ENCODE data around the gene TUT1. TPM values are rescaled to one million over a fixed set of nuclear protein-coding genes. Genes with fewer than 3 reads are reported as not detected.

TUT1 gene
- total RNA-seq, 1 donor: 4.3 TPM

DNA sequence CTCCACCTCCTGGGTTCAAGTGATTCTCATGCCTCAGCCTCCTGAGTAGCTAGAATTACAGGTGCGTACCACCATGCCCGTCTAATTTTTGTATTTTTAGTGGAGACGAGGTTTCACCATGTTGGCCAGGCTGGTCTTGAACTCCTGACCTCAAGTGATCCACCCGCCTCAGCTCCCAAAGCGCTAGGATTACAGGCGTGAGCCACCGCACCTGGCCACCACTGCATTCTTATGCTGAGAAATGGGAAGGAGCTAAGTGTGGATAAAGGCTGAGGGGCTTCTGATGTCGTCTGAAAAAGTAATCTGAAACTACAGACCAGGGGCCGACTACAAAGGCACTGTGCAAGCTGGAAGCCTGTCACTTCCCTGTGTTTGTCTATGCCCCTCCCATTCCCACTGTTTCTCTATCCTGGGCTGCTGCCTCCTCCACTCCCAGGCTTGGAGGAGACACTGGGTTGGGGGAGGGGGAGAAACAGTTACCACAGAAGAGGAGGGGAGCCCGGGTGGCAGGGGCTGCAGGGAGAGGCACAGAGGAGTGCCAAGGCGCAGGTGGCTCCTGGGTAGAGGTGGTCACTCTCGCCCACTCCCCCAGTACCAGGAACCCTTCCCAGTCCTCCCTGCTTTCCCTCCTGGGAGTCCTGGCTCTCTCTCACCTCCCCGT lies 13.3 kb upstream of the TUT1 start:
- TF ChIP-seq CTCF (IDR thresholded peaks at IDR 0.05; ENCODE audit: insufficient read depth, low read depth, low read length): no peak
- no peak overlapping the region for H3K4me3 ChIP-seq (ENCODE audit: low read depth, low read length)
- no peak for DNase-seq (ENCODE audit: low read depth)

DNA sequence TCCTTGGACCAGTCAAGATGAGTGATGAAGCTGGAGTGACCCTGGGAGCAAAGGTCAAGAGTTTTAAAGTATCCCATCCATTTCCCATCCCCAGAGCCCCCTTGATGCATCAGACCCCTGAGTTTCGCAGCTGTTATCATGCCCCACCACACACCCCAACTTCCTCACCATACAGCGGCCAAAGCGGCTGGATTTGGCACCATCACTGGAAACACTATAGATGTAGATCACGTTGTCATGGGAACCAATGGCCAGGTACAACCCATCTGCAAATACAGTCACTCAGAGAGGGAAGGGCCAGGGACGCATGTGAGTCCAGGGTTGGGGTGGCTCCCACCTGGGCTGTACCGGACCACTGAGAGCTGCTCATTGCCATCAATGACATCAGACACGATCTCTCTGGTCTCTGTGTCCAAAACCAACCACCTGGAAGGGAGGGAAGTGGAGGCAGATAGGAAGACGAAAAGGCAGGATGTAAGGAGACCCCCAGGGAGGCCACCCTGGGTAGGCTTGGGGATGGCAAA lies 12.5 kb upstream of the TUT1 start:
- no peak overlapping the region for H3K4me3 ChIP-seq (ENCODE audit: low read depth, low read length)
- TF ChIP-seq CTCF (IDR thresholded peaks at IDR 0.05; ENCODE audit: insufficient read depth, low read depth, low read length): no peak
- DNase-seq (ENCODE audit: low read depth): no peak

DNA sequence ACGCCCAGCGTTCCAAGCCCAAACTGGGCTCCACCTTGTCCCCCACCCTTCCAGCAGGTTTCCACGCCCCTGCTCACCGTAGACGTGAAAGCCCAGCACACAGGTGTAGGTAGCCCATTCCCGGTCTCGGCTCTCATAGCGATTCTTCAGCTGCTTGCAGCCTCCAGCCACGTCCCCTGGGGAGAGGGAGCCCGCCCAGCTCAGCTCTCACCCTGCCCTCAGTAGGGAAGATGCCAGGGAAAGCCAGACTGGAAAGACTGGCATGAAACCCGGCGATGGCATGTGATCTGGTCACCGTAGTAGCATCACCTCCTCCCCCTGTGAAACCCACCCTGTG lies 11.7 kb upstream of the TUT1 start:
- TF ChIP-seq CTCF (IDR thresholded peaks at IDR 0.05; ENCODE audit: insufficient read depth, low read depth, low read length): no peak
- H3K4me3 ChIP-seq (ENCODE audit: low read depth, low read length): peak overlapping the region; percentile 92
- no peak for DNase-seq (ENCODE audit: low read depth)

- TF ChIP-seq CTCF (IDR thresholded peaks at IDR 0.05; ENCODE audit: insufficient read depth, low read depth, low read length): no peak
- H3K4me3 ChIP-seq (ENCODE audit: low read depth, low read length): peak overlapping the region; percentile 92
- DNase-seq (ENCODE audit: low read depth): peak; percentile 69
Measured at GRCh38 chr11:62602141-62603071, 11.1 kb upstream of the TUT1 start.

DNA sequence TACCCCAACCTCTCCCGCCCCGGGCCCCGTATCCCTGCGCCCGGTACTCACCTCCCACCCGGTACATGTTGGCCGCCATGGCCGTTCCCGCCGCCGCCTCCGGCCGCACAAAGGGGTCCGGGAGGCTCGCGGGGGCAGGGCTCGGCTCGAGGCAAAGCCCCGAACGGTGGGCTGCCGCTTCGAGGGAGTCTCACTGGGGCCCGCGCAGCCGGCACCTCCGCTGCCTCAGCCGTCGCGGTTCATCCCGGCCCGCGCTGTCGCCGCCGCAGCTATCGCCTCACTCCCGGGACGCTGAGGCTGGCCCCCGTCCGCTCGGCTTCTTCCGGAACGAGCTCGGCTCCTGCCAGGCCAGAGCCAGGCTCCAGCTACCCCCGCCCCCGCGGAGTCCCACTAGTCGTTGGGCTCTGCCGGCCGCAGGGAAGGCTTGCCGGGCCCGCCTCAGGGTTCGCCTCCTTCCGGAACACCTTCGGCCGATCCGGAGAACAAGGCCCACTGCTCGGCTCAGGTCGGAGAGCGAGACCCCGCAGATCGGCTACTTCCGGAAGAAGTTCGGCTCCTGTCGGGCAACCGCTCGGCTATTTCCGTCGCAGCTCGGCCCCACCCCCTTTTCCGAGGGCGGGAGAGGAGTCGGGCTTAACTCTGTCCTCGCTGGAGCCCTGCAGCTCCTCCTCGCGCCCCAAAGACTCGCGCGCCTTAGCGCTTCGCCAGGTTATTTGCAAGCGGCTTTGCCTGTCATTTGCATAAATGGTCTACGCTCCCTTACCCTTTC lies 10.2 kb upstream of the TUT1 start, which contains the start of gene MTA2:
Gene MTA2, minus strand, starts transcription at position 494 of the 769 bp plus-strand sequence. Its CDS starts 415 bp downstream, at position 79.
- DNase-seq (ENCODE audit: low read depth): peak; percentile 98
- no peak for TF ChIP-seq CTCF (IDR thresholded peaks at IDR 0.05; ENCODE audit: insufficient read depth, low read depth, low read length)
- H3K4me3 ChIP-seq (ENCODE audit: low read depth, low read length): peak within 1 kb of the TSS; percentile 92

DNA sequence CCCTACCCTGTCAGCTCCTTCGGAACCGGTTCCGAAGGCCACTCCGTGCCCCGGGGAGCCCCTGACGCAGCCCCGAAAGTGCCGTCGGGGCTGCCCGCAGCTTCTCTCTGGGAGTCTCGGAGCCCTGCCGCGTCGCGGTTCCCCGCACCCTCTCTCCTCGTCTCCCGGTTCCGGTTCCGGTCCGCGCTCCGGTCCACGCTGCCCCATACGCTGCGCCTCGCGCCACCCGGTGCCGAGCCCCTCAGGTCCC lies 9.7 kb upstream of the TUT1 start:
- no peak for DNase-seq (ENCODE audit: low read depth)
- TF ChIP-seq CTCF (IDR thresholded peaks at IDR 0.05; ENCODE audit: insufficient read depth, low read depth, low read length): no peak

More for the DNA sequence above, 9.7 kb upstream of the TUT1 start:
- peak overlapping the region; percentile 92 for H3K4me3 ChIP-seq (ENCODE audit: low read depth, low read length)
